TTC549 (cell line): ENCODE data around the gene TOM1L1.
"Not testable (repeated sequence)": the region's sequence is repeated elsewhere in the genome, so short reads cannot be mapped to it uniquely, and the experiment has no call there.

Experiments
- FAIRE-seq: peaks from 2 replicates; lab custom pipeline; 2012; peaks lifted over from hg19 to GRCh38; lab: Jason Lieb, UNC

The TOM1L1 gene, protein sequence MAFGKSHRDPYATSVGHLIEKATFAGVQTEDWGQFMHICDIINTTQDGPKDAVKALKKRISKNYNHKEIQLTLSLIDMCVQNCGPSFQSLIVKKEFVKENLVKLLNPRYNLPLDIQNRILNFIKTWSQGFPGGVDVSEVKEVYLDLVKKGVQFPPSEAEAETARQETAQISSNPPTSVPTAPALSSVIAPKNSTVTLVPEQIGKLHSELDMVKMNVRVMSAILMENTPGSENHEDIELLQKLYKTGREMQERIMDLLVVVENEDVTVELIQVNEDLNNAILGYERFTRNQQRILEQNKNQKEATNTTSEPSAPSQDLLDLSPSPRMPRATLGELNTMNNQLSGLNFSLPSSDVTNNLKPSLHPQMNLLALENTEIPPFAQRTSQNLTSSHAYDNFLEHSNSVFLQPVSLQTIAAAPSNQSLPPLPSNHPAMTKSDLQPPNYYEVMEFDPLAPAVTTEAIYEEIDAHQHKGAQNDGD

DNA sequence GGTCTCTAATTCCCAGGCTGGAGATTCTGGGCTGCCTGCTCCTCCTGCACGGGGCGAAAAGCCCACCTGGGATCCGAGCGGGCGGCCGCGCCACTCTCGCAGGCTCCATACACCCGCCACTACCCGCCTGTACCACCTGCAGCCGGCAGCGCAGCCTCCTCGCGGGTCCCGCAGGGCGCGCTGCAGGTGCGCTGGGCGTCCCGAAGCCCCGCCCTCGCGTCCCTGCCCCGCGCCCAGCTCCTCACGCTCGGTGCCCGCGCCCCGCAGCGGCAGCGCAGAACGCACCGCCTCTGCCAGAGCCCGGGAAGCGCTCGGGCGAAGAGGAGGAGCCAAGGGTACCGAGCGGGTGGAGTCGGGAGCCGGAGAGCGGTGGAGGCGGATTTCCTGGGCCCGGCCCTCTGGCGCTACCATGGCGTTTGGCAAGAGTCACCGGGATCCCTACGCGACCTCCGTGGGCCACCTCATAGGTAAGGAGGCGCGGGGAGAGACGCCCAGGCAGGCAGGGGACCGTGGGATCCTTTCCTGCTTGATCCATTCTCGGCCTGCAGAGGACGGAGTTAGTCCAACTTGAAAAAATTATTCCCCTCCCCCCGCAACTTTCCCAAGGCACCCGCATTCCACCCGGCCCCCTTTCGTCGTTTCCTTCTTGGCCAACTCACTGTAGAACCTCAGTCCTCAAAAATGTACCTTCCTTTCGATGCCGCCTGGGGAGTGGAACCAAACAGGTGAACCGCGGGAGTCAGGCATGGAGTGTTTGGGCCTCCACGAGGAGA lies at the start of gene TOM1L1:
TSS of gene TOM1L1 (plus strand) at position 396 of the 773 bp plus-strand sequence. CDS start at position 410, 14 bp downstream.
- FAIRE-seq, result no peak

DNA sequence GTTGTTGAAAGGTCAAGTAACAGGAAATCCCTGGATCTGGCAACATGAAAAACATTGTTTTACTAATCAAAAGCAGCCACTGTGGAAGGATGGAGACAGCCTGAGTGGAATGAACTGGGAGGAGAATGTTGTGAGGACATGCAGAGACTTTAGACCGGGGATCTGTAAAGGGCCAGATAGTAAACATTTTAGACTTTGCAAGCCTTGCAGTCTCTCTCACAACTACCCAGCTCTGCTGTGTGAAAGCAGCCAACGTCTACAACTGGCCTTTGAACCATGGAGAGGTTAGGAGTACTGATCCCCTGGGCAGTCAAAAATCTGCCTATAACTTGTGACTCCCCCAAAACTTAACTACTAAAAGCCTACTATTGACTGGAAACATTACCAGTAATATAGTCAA lies 41.5 kb upstream of the TOM1L1 start:
- FAIRE-seq, result no peak

DNA sequence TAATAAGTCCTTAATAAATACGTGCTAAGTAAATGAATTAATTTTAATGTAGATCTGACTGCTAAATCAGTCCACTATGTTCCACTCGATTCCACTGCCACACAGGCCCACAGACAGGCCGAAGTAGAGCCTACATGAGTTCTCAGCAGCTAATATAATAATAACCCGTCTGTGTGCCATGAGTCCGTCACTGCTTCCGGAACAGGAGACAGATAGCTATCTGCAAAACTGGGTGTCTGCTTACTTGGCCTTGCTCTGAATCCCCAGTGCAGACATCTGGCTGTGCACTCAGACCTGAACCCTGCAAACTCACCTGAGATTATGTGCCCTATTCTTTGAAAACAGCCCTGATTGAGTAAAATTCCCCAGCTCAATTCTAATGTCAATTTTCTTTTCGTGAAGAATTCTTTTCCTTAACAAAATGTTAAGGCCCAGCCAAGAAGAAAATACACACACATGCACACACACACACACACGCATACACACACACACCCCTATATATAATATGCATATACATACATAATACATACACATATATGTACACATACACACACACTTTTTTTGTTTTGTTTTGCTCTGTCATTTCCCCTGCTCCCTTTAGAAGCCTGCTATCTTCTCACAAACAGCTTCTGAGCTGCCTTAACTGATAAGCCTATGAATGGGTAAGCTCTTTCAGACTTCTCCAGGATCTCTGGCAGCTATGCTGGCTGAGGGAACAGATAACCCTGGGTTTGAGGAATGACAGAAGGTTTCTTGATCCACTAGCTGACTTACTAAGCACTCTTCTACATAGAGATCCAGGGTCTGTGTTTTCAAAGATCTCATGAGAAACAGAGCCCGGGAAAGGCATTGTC lies 39.8 kb upstream of the TOM1L1 start:
- no peak for FAIRE-seq

DNA sequence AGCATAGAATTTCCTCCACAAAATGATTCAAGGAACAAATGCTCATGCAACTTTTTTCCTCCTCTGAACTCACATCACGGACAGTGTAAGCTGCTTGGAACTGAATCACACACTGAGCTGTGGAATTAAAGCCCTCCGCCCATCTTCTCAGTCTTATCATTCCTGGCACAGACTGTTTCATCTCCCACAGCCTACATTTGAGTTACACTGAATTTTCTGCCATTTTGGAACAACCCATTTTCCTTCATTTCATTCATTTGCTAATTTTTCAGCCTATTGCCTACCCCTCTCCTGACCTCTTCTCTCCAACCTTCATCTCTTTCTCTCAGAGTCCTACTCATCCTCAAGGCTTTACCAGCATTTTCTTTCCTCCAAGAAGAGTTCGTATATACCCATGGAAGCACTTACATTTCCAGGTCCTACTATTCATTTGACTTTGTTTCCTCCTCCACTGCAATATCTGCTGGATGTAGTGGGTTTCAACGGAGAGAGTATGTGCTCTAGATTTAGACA lies 39.1 kb upstream of the TOM1L1 start:
- no peak for FAIRE-seq

DNA sequence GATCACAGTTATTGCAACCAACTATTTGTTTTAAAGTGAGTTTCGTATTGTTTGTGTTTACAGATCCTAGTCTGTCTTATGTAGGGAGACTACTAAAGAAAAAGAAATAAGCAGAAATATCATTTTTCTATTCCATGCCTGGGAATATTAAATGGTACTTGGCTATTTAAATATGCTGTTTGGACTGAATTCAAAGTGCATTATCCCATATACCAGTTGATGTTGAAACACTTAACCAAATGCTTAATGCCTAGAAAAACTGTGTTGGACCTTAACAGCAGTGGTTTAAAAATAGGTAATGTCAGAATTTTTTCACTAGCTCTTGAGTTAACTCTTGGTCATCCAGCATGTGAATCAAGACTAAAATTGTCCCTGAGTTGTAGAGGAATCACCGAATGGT lies 37.5 kb upstream of the TOM1L1 start:
- FAIRE-seq, result no peak

DNA sequence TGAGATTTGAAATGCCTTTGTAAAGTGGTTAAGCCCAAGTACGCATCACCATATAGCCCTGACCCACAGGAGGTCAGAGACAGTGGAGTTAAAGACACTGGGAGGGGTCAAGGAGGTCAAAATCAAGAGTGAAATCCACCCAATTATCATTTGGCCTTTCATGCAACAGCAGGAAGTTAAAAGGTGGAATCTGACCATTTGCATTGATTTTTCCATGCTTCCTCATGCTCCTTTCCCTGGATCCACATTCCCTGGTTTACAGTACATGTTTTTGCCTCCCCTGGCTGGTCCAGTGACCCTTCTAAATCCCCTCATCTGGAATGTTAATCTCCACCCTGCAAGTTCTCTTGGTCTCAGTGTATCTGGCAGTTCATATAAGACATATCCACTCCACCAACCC lies 36.6 kb upstream of the TOM1L1 start:
- FAIRE-seq, result no peak

DNA sequence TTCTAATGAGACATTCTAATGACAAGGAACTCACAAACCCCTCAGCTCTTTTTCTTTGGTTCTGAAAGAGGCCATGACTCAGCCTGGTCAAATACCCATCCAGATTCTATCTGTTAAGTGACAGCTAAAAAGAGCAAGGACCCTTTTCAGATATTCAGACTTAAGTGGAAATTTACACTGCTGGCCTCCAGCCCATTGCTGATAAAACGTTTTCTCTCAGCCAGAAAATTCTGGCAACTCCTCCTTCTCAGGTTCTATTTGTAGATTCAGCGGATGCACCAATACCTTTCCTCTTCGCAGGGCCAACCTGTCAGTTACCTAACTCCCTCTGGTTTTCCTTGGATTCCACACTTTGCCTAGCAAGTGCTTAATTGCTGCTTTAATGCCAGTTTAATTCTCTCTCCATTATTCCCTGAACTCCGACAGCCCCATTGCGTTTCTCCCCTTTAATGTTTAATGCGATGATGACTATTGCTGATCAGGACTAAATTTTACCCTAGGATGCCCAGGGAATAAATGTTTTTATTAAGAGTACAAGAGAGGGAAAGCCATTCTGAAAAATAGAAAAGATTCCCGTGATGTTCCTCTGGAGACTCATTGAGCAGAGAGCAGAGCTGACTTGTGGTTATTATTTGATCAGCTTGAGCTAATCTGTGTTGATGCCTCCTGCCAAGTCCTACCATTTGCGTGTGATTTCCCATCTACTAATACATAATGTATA lies 35.9 kb upstream of the TOM1L1 start:
- FAIRE-seq, result no peak

DNA sequence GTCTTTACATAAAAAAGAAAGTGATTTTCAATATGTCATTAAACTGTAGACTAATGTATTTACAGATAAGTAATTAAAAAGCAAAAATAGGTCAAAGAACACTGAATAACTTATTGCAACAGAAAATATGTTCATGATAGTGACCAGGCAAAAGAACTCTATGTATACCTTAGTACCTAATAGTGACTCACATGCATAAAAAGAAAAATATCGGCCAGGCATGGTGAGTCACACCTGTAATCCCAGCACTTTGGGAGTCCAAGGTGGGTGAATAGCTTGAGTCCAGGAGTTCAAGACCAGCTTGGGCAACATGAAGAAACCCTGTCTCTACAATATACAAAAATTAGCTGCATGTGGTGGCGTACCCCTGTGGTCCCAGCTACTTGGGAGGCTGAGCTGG lies 33.0 kb upstream of the TOM1L1 start:
- no peak for FAIRE-seq

DNA sequence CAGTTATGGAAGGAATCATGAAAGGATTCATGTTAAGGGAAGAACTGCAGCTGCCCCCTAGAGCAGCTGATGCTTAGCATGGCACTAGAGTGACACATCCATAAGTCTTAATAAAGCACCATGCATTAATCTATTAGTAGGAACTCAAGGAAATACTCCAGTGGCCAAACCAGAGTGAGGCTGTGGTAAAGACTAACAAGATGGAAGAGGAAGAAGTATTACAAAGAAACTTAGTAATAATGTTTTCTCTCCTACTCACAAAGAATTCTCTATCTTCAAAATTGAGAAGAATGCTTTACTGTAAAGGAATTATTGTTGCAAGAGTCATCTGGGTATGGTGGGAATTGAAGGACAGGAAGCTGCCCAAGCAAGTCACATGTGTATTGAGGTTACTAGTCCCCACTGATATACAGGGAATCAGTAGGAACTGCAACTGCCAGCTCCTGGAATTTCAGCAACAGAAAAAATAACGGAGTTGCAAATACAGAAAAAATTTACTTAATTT lies 29.9 kb upstream of the TOM1L1 start:
- FAIRE-seq, result no peak

DNA sequence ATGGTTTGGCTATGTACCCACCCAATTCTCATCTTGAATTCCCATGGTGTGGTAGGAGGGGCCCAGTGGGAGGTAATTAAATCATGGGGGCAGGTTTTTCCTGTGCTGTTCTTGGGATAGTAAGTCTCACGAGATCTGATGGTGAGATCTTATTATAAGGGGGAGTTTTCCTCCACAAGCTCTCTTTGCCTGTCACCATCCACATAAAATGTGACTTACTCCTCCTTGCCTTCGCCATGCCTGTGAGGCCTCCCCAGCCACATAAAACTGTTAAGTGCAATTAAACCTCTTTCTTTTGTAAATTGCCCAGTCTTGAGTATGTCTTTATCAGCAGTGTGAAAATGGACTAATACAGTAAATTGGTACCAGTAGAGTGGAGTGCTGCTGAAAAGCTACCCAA lies 24.7 kb upstream of the TOM1L1 start:
- FAIRE-seq, result not testable (repeated sequence)

DNA sequence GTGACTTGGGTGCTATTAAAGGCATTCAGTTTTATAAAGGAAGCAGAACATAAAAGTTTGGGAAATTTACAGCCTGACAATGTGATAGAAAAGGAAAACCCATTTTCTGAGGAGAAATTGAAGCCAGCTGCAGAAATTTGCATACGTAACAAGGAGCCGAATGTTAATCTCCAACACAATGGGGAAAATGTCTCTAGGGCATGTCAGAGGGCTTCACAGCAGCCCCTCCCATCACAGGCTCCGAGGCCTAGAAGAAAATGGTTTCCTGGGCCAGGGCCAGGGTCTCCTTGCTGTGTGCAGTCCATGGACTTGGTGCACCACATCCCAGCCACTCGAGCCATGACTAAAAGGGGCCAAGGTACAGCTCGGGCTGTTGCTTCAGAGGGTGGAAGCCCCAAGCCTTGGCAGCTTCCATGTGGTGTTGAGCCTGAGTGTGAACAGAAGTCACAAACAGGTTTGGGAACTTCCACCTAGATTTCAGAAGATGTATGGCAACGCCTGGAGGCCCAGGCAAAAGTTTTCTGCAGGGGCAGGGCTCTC lies 23.9 kb upstream of the TOM1L1 start:
- FAIRE-seq, result no peak

DNA sequence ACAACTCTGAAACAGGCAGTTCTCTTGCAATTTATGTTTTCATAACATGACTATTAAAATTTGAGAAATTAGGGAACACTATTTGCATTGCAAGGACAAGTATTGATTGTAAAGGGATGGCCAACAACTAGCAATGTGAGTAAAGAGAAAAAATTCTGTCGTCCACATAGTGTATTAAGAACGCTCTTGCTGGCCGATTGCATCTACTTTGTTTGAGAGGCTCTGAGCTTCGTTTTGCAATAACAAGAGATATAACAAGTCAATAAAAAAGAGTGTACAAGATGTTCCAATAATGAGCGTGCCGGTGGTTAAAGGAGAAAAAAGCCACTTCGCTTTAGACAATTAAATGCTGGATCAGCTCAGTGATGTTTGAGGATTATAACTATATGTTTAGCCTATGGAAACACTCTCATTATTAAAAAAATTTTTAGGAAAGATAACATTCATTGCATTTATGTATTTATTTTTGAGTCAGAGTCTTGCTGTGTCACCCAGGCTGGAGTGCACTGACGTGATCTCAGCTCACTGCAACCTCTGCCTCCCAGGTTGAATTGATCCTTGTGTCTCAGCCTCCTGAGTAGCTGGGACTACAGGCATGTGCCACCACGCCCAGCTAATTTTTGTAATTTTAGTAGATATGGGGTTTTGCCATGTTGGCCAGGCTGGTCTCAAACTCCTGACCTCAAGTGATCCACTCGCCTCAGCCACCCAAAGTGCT lies 19.2 kb upstream of the TOM1L1 start:
- FAIRE-seq, result no peak

DNA sequence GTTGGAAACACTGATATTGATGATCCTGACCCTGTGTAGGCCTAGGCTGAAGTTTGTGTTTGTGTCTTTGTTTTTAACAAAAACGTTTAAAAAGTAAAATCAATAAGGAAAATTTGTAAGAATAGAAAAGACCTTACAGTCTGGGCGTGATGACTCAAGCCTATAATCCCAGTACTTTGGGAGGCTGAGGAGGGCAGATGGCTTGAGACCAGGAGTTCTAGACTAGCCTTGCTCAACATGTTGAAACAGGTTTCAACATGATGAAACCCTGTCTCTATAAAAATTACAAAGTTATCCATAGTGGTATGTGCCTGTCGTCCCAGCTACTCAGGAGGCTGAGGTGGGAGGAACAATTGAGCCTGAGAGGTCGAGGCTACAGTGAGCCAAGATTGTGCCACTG lies 18.3 kb upstream of the TOM1L1 start:
- FAIRE-seq, result no peak

DNA sequence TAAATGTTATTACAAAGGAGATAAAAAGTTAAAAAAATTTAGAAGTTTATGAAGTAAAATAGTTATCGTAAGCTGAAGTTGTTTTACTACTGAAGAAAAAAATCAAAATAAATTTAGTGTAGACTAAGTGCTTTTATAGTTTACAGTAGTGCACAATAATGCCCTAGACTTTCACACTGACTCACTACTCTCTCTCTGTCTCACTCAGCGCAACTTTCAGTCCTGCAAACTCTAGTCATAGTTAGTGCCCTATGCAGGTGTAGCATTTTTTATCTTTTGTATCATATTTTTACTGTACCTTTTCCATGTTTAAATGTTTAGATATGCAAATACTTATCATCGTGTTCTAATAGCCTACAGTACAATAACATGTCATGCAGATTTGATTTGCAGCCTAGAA lies 17.7 kb upstream of the TOM1L1 start:
- no peak for FAIRE-seq

DNA sequence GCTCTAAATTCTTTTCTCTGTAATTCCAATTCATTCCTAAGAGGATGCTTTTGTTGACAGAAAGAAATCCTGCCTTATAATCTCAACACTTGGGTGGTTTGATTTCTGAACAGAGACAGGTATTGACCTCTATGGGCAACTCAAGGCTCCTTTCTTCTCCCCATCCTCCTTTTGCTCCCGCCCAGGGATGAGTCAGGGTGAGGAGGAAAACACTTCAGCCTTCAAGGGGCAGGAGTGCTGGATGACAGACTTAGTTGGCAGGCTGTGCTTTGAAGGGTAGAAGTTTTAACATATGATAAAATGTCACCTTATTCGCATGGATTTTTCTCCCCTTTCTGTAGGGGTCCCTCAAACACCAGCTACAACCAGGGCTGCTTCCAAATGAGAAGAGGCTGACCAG lies 16.7 kb upstream of the TOM1L1 start:
- FAIRE-seq, result no peak

DNA sequence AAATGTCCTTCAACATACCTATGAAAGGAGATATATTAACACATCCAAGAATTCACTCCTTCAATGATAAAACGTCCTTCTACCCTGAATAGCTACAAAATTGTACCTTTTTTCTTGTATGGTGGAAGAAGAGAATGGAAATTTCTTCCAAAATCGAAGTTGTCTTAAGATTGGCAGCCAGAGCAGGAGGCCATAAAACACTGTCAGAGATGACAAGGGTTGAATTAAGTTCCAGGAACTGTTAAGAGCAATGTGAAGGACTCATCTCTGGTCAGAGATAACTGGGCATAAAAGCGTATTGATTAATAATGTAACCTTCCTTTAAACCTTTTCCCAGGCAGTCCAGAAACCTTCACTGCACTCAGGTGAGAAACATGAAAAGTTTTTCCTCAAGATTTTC lies 12.9 kb upstream of the TOM1L1 start:
- no peak for FAIRE-seq

DNA sequence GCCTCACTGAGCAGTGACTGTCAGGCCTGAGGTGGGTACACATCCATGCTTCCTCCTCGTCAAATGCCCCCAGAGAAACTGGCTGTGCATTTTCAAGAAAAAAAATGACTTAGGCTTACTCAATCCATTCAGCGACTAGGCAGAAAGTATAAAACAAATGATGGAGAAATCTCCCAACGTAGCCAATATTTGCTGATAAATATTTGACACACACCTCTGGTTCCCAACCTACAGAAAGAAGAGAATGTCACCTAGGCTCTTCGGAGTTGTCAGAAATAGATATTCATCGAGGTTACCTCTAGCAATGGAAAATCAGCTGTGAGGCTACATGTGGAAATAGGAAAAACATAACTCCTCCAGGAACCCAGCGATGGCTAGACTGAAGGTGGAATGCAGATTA lies 12.4 kb upstream of the TOM1L1 start:
- FAIRE-seq, result no peak

DNA sequence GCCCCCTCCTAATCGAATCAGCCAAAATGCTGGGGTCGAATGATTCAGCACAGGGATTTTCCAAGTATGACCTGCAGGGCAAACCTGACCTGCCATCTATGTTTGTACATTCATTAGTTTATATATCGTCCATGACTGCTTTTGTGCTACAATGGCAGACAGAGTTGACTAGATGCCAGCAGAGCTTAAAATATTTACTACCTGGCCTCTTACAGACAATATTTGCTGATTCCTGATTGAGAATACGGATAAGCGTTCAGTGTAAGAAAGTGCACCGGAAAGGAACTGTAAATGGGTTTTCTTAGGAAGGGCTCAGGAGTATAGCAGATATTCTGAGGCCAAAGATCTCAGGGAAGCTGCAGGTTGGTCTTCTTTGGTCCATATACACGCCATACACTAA lies 11.7 kb upstream of the TOM1L1 start:
- FAIRE-seq, result no peak

DNA sequence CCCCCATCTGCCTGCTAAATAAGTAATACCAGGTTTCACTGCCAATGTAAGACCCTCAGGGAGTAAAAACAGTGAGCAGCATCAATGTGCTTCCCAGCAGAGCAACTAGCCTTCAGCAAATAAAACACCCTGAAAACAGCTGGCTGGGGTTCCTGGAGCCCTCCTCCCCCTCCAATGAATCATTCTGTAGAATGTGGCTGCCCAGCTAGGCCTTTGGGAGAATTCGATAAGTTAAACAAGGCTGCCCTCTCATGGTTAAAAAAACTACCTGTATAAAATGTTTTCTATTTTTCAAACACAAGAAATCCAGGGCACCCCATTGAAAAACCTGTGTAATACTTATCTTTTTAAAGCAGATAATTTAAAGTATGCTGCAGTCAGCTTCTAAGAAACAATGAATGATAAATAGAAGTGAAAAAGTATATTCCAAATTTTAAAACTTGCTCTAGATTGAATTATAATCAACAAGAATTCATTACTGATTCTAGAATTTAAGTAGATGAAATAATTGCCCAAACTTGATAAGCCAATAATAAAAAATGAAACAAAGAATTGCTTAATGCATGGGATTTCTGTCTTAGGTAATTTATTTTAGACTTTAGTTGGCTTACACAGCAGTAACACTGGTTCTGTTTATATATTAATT lies 9.4 kb upstream of the TOM1L1 start:
- FAIRE-seq, result peak; percentile 31

DNA sequence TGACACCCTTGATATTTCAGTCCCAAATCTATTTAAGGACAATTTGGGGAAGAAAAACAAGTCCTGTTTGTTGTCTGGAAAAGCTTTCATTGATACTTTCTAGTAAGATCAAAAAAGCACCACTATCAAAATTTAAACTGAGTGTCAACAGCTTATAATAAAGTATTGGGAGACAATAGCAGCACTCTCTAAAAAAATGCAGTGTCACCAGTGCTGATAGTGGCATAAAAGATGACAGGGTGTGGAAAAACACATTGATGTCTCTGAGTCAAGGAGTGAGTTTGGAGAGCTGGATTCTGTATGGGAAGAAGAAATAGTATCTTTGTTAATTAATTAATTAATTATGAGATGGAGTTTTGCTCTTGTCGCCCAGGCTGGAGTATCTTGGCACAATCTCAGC lies 8.3 kb upstream of the TOM1L1 start:
- FAIRE-seq, result no peak
